SH-SY5Y (cell line): ENCODE results near the gene DDI1.

Experiments
- GATA2 ChIP-seq: IDR thresholded peaks from 2 replicates; pipeline ENCODE4 v1.6.1; 2011; ENCODE audit warnings: mild to moderate bottlenecking, low read depth, low read length
- GATA3 ChIP-seq: IDR thresholded peaks from 2 replicates; pipeline ENCODE4 v1.6.1; 2011; ENCODE audit warnings: low read depth, mild to moderate bottlenecking, low read length, moderate library complexity

The DDI1 gene

GRCh38 chr11:104015649-104016415 lies 20.6 kb upstream of the DDI1 start:
- TF ChIP-seq GATA2 = no peak

- no peak for TF ChIP-seq GATA3
- TF ChIP-seq GATA2 = no peak
These were observed 11.9 kb upstream of the DDI1 start for GRCh38 chr11:104024572-104024971.

- TF ChIP-seq GATA3 (no peak), GATA2 (no peak)
These were observed 7.8 kb upstream of the DDI1 start for GRCh38 chr11:104028476-104029263.

- no peak for TF ChIP-seq GATA2
- no peak for TF ChIP-seq GATA3
These were observed 3.3 kb upstream of the DDI1 start for GRCh38 chr11:104033134-104033533.

GRCh38 chr11:104033561-104033960 lies 2.9 kb upstream of the DDI1 start:
- TF ChIP-seq GATA2 (no peak), GATA3 (no peak)

GRCh38 chr11:104036995-104037394 lies 555 bp downstream of the DDI1 start:
- TF ChIP-seq GATA2 (no peak), GATA3 (no peak)

GRCh38 chr11:104041792-104042191 lies 5.4 kb downstream of the DDI1 start:
- TF ChIP-seq GATA3 (no peak), GATA2 (no peak)

GRCh38 chr11:104043142-104043541 lies 6.7 kb downstream of the DDI1 start:
- TF ChIP-seq GATA2 (no peak), GATA3 (no peak)

GRCh38 chr11:104043678-104044239 lies 7.3 kb downstream of the DDI1 start:
- TF ChIP-seq GATA3 (no peak), GATA2 (no peak)

- TF ChIP-seq GATA3 (no peak), GATA2 (no peak)
These were observed 9.9 kb downstream of the DDI1 start for GRCh38 chr11:104046331-104046730.

- TF ChIP-seq GATA2 (no peak), GATA3 (no peak)
These were observed 12.7 kb downstream of the DDI1 start for GRCh38 chr11:104049116-104049515.

GRCh38 chr11:104051778-104052177 lies 15.3 kb downstream of the DDI1 start:
- no peak for TF ChIP-seq GATA3
- no peak for TF ChIP-seq GATA2

- TF ChIP-seq GATA3 (no peak), GATA2 (no peak)
These were observed 17.5 kb downstream of the DDI1 start for GRCh38 chr11:104053743-104054478.

GRCh38 chr11:104054911-104055529 lies 18.6 kb downstream of the DDI1 start:
- no peak for TF ChIP-seq GATA2
- TF ChIP-seq GATA3 = no peak

- no peak for TF ChIP-seq GATA3
- no peak for TF ChIP-seq GATA2
These were observed 19.2 kb downstream of the DDI1 start for GRCh38 chr11:104055596-104055995.
